Lower leg skin (tissue), 3 donors: ENCODE results near the gene EPHB4.

Source experiments
- POLR2A ChIP-seq, 2 donors: fragments of 450-650 bp; IDR thresholded peaks; one replicate each; pipeline ENCODE4 v1.6.1; 2016 to 2017; ENCODE audit warnings: antibody characterized with exemption in 2 of 2, mild to moderate bottlenecking in 1 of 2, moderate library complexity in 1 of 2
- TF ChIP-seq, protein P1 (sequence below), 3 donors: fragments of 450-650 bp; IDR thresholded peaks; one replicate each; pipeline ENCODE4 v1.5.1; 2016; ENCODE audit warnings: antibody characterized with exemption in 3 of 3, mild to moderate bottlenecking in 3 of 3, moderate library complexity in 2 of 3

DNA sequence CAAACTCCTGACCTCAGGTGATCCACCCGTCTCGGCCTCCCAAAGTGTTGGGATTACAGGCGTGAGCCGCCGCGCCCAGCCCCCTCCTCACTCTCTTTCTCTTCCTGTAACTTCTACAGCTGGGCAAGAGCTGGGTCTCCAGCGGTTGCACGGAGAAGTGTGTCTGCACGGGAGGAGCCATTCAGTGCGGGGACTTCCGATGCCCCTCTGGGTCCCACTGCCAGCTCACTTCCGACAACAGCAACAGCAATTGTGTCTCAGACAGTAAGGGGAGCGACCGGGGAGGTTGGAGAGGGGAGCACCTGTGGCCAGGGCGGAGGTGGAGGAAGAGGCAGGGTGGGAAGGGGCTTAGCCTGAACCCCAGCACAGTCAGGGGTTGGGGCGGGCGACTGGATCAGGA is 41.4 kb downstream of the EPHB4 start:
- TF ChIP-seq, protein P1, sequence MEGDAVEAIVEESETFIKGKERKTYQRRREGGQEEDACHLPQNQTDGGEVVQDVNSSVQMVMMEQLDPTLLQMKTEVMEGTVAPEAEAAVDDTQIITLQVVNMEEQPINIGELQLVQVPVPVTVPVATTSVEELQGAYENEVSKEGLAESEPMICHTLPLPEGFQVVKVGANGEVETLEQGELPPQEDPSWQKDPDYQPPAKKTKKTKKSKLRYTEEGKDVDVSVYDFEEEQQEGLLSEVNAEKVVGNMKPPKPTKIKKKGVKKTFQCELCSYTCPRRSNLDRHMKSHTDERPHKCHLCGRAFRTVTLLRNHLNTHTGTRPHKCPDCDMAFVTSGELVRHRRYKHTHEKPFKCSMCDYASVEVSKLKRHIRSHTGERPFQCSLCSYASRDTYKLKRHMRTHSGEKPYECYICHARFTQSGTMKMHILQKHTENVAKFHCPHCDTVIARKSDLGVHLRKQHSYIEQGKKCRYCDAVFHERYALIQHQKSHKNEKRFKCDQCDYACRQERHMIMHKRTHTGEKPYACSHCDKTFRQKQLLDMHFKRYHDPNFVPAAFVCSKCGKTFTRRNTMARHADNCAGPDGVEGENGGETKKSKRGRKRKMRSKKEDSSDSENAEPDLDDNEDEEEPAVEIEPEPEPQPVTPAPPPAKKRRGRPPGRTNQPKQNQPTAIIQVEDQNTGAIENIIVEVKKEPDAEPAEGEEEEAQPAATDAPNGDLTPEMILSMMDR (IDR thresholded peaks at IDR 0.05), result no peak
- TF ChIP-seq POLR2A (IDR thresholded peaks at IDR 0.05), result no peak
